GM21576 (cell line): ENCODE measurements around the gene POU2F3.
"Not testable (repeated sequence)": the region's sequence is repeated elsewhere in the genome, so short reads cannot be mapped to it uniquely, and the experiment has no call there.

Source experiments
- ATAC-seq: cut with Tn5 transposase; IDR thresholded peaks from one replicate; pipeline ENCODE4 v1.9.1; 2021; ENCODE audit warnings: mild to moderate bottlenecking, moderate library complexity; ENCODE audit not compliant: unreplicated experiment

The POU2F3 gene

DNA sequence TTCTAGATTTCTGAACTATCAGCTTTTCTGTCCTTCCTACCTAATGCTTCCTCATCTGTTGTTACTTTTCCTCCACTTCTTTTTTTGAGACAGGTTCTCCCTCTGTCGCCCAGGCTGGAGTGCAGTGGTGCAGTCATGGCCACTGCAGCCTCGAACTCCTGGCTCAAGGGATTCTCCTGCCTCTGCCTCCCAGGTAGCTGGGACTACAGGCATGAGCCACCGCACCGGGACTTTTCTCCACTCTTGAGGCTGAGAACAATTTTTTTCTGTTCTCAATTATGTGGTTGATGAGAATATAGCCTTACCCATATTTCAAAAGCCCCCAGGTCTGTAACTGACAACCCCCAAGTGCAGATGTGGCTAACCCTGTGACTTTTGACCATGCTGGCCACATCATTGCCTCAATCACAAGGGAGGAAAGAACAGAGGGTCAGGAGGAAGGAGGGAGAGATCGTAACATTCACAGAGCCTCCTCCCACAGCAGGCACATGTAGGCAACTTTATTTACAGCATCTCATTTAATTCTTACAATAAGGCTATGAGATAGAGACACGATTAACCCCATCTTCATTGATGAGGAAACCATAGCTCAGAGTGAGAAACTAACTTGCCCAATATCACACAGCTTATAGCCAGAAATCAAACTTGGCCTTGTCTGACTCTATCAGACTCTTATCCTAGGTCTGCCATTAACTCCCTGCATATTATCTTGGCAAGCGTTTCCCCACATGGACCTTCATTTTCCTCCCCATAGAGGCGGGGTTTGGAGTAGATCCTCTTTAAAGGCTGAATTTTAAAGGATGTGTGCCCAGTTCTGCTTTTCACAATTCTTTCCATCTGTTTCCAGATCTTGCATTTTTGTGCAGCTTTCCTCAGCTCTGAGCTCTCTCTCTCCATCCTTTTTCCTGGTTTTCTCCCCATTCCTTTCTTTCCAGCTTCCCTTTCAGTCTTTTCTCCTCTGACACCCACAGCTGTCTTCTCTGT, 9.6 kb downstream of the POU2F3 start:
- ATAC-seq = no peak

GRCh38 chr11:120253377-120253776, 13.4 kb downstream of the POU2F3 start:
- not testable (repeated sequence) for ATAC-seq

GRCh38 chr11:120254788-120255518, 15.0 kb downstream of the POU2F3 start:
- no peak for ATAC-seq

- ATAC-seq = no peak
Measured at GRCh38 chr11:120255519-120255866, 15.6 kb downstream of the POU2F3 start.

GRCh38 chr11:120256178-120256577, 16.2 kb downstream of the POU2F3 start:
- ATAC-seq = no peak

GRCh38 chr11:120256779-120257178, 16.8 kb downstream of the POU2F3 start:
- ATAC-seq = no peak

GRCh38 chr11:120257346-120257745, 17.4 kb downstream of the POU2F3 start:
- ATAC-seq = no peak

DNA sequence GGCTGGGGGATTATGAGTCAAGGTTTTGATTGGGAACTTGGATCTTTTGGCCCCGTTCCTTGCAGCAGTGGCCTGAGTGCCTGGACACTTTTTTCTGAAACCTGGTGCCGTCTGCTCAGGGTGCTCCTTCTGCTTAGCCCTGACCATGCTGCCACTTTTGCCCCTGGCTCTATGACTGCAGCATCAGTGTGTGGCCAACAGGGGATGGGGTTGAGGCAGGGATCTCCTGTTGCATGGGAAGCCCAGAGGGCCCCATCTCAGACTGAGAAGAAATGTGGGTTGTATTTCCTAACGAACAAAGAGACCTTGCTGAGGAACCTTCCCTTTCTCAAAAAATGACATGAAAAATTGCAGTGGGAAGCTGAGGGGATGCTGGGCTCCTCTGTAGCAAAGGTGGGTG, 18.7 kb downstream of the POU2F3 start:
- ATAC-seq = no peak

- no peak for ATAC-seq
Measured at GRCh38 chr11:120259241-120259640, 19.3 kb downstream of the POU2F3 start.

DNA sequence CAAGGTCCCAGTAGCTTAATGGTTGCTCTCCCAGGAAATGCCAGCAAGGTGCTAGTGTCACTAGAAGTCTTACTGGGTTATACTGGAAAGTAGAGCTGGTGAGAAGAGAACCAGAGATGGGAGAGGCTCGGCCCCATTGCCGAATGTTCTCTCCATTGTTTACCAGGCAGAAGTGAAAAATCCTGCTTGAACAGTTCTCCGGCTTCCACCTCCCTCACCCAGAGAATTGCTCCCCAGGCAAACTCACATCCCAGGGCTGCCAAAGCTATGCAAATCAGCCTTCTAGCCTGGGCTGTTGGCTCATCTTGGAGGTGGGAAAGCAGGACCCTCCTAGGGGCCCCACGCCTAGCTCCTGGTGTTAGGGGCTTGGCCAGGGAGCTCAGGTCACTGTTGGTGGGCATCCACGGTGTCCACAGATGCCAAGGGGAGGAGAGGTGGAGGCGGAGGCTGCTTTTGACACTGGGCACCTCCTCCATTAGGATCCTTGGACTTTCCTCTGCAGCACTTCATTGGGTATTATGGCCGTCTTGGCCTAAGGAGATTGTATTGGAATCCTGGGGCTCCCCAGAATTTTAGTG, 20.1 kb downstream of the POU2F3 start:
- no peak for ATAC-seq

DNA sequence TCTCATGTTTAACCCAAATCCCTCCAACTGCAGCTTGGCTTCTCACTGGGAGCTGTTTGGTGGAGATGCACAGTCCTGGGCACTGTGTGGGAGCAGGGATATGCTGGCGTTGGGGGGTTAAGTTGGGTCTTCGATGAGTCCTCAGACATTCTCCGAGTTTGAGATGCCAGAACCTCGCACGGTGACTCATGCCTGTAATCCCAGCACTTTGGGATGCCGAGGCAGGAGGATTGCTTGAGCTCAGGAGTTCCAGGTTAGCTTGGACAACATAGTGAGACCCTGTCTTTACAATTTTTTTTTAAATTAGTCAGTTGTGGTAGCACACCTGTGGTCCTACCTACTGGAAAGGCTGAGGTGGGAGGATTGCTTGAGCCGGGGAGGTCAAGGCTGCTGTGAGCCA, 20.7 kb downstream of the POU2F3 start:
- ATAC-seq = no peak

- no peak for ATAC-seq
Measured at GRCh38 chr11:120261321-120261720, 21.4 kb downstream of the POU2F3 start.

DNA sequence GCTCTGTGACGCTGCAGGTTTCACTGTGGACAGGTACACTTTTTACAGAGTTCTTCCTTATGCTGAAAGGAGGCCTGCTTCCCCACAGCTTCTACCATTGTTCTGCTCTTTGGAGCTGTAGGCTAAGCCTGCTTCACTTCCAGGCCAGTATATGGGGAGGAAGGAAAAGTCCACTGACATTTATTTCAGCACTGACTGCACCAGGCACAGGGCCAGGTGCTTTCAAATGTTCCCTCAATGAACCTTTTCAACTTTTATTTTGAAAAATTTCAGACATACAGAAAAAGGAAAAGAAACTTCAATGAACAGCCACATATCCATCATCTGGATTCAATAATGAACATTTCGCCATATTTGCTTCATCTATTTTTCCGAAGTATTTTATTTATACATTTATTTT, 22.0 kb downstream of the POU2F3 start:
- ATAC-seq = no peak

- ATAC-seq = no peak
Measured at GRCh38 chr11:120267319-120267718, 27.4 kb downstream of the POU2F3 start.

DNA sequence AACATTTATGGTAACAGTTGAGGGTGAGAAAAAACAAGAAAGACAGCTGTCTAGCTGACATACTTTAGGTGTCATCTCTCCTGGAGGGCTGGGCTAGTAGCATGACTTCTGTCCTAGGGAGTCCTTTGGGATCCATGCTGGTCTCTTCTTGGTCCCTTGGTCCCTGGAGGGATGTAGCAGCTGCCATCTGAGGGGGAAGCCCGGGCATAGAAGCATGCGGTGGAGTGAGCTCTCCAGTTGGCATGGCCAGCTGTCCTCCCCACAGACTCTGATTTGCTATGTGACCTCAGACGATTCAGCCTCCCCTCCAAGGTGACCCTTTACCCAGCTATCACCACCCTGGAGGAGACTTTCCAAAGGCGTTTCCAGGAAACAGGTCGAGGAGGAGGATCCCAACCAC, 28.7 kb downstream of the POU2F3 start:
- no peak for ATAC-seq

- ATAC-seq = no peak
Measured at GRCh38 chr11:120270386-120270785, 30.4 kb downstream of the POU2F3 start.

DNA sequence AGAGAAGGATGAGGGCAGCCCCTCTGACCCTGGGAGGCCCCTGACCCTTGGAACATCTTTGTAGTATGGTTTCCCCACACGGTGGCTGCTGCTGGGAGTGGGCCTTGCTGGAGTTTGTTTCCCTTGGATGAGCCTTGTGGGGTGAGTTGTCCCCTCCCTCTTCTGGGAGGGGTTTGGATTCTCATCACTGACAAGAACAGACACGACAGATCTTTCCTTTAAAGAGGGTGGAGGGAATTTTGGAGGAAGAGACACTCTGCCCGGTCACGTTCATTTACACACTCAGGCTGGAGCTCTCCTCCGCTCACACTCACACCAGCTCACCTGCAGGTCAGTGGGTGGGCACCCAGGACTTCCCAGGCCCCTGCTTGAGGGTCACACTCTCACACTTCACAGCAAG, 31.7 kb downstream of the POU2F3 start:
- no peak for ATAC-seq

GRCh38 chr11:120272303-120272702, 32.4 kb downstream of the POU2F3 start:
- no peak for ATAC-seq

DNA sequence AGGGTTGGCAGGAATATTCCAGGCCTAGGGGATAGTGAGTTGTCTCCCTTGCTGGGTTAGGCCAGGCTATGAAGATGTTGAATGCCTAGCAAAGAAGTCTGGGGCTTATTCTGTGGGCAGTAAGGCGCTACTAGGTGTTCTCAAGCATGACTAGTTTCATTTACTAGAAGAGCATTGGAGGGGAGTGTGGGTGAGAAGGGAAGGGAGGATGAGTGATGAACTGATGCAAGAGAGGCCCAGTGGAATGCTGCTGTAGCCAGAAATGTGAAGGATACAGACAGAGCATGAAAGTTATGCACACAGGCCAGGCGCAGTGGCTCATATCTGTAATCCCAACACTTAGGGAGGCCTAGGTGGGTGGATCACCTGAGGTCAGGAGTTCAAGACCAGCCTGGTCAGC, 33.5 kb downstream of the POU2F3 start:
- no peak for ATAC-seq

DNA sequence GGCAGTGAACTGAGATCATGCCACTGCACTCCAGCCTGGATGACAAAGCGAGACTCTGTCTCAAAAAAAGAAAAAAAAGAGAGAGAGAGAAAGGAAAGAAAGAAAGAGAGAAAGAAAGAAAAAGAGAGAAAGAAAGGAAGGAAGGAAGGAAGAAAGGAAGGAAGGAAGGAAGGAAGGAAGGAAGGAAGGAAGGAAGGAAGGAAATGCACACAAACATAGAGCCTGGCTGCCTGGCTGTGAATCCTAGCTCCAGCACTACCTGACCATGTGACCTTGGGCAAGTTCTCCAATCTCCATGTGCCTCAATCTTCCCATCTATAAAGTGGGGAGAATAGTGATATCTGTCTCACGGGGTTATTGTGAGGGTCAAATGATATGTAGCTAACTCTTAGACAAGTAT, 34.0 kb downstream of the POU2F3 start:
- ATAC-seq = not testable (repeated sequence)

DNA sequence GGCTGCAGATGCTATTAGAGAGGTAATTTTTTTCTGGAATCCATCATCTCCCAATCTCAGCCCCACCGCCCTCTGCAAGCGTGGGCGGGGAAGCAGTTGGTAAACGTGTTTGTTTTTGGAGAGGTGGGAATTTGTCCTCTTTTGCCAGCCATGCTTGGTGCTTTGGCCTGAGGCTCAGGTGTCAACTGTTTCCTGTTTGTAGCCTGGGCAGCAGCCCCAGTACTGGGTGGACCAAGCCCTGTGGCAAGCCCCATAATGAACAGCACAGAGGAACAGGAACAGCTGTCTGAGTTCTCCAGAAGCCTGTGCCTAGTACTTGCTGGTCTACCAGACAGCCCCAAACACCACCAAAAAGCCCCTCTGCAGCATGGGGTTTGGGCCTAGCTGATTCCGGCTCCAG, 39.6 kb downstream of the POU2F3 start:
- no peak for ATAC-seq

DNA sequence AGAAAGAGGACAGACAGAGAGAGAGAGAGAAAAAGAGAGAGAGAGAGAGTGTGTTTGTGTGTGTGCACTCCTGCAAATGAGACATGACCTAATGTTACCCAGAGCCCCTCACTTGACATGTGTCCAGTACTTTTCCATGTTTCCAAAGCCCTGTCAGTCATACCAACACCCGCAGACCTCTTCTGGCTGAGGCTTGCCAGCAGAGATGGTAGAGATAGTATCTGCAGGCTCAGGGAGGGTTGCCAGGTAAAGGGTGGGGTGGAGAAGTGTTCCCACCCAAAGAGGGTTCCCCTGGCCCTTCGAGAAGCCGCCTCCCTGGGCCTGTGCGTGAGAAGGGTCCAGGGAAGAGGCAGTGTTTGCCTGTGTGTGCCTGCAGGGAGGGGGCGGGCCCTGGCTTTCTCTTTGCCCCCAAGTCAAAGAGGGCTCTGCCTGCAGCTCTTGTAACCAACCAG, 40.7 kb downstream of the POU2F3 start:
- no peak for ATAC-seq
